Right lobe of liver (tissue), 4 donors: ENCODE data around the gene TESMIN.

Experiments used
- POLR2A ChIP-seq: fragments of 450-650 bp; IDR thresholded peaks from one replicate; pipeline ENCODE4 v1.6.1; 2017; ENCODE audit warnings: antibody characterized with exemption, mild to moderate bottlenecking
- TF ChIP-seq, protein P1 (sequence below), 4 donors: fragments of 200-600 bp in 3 of 4; fragments of 450-650 bp in 1 of 4; IDR thresholded peaks; one replicate each; pipeline versions ENCODE4 v1.5.1 to v1.8.0; 2016 to 2022; ENCODE audit warnings: antibody characterized with exemption in 4 of 4, mild to moderate bottlenecking in 2 of 4
- donor health status: DM: no; HTN: no; CAD: no.
- donor health status: DM: no; HTN: no; CAD: no.
- donor health status: DM: no; HTN: yes; CAD: no.

DNA sequence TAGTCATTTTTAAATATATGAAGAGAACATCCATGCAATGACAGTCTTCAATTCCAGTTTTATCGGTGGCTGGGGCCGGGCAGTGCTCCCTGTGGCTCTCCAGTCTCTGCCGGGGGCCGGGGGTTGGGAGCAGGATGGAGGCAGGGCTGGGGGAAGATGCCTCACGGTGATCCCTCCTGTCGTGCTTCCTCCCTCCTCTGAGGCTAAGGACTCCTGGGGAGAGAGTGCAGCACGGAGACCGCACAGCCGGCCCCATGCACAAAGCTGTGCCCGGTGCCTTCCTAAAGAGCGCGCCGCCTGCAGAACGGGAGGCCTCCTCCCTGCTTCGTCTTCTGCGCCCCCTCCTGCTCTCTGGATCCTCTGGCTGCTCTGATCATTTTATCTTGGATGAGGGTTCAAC lies 46.4 kb downstream of the TESMIN start:
- TF ChIP-seq, protein P1, sequence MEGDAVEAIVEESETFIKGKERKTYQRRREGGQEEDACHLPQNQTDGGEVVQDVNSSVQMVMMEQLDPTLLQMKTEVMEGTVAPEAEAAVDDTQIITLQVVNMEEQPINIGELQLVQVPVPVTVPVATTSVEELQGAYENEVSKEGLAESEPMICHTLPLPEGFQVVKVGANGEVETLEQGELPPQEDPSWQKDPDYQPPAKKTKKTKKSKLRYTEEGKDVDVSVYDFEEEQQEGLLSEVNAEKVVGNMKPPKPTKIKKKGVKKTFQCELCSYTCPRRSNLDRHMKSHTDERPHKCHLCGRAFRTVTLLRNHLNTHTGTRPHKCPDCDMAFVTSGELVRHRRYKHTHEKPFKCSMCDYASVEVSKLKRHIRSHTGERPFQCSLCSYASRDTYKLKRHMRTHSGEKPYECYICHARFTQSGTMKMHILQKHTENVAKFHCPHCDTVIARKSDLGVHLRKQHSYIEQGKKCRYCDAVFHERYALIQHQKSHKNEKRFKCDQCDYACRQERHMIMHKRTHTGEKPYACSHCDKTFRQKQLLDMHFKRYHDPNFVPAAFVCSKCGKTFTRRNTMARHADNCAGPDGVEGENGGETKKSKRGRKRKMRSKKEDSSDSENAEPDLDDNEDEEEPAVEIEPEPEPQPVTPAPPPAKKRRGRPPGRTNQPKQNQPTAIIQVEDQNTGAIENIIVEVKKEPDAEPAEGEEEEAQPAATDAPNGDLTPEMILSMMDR (IDR thresholded peaks at IDR 0.05) = no peak
- TF ChIP-seq POLR2A = no peak
